Fibroblast of lung (primary cell): Measurements from ENCODE around the gene DTL. TPM values are rescaled to one million over a fixed set of nuclear protein-coding genes. Genes with fewer than 3 reads are reported as not detected.

ENCODE experiments used
- DNase-seq, 2 donors: peaks; one replicate each; pipeline versions ENCODE4 v3.0.0 to v3.0.0-alpha.2; 2010; ENCODE audit warnings: low read depth in 2 of 2
- H2AFZ ChIP-seq: 2 replicates; pipeline ENCODE4 v1.5.1; 2012; ENCODE audit warnings: low read length, control low read depth, inconsistent platforms
- H3K27ac ChIP-seq: 2 replicates; pipeline ENCODE4 v1.5.1; 2011; ENCODE audit warnings: low read length, control low read depth; ENCODE audit not compliant: insufficient read depth
- H3K27me3 ChIP-seq: 2 replicates; pipeline ENCODE4 v1.5.1; 2011; ENCODE audit warnings: mild to moderate bottlenecking, low read length; ENCODE audit not compliant: control insufficient read depth, insufficient read depth
- H3K36me3 ChIP-seq: 2 replicates; pipeline ENCODE4 v1.5.1; 2011; ENCODE audit warnings: low read length; ENCODE audit not compliant: control insufficient read depth, insufficient read depth
- H3K4me1 ChIP-seq: 2 replicates; pipeline ENCODE4 v1.5.1; 2011; ENCODE audit warnings: low read length; ENCODE audit not compliant: control insufficient read depth, insufficient read depth; ENCODE audit errors: extremely low read depth
- H3K4me2 ChIP-seq: 2 replicates; pipeline ENCODE4 v1.5.1; 2011; ENCODE audit warnings: low read length, control low read depth; ENCODE audit not compliant: insufficient read depth; ENCODE audit errors: extremely low read depth
- H3K4me3 ChIP-seq, 4 experiments: fragments of 200-600 bp in 1 of 4; sonication (generic) in 1 of 4; replicated peaks in 1 of 4; 2 replicates each; pipeline ENCODE4 v1.5.1; 2011 to 2016; ENCODE audit warnings: low read length in 4 of 4, low read depth in 3 of 4, mild to moderate bottlenecking in 3 of 4, control low read depth in 2 of 4, inconsistent platforms in 1 of 4, mixed read lengths in 1 of 4; ENCODE audit not compliant: insufficient read depth in 1 of 4; ENCODE audit errors: control extremely low read depth in 1 of 4
- H3K79me2 ChIP-seq: 2 replicates; pipeline ENCODE4 v1.5.1; 2012; ENCODE audit warnings: mild to moderate bottlenecking, low read length, inconsistent platforms; ENCODE audit not compliant: control insufficient read depth, insufficient read depth
- H3K9ac ChIP-seq: 2 replicates; pipeline ENCODE4 v1.5.1; 2011; ENCODE audit warnings: mild to moderate bottlenecking, low read length, control low read depth; ENCODE audit not compliant: insufficient read depth
- H3K9me3 ChIP-seq: 2 replicates; pipeline ENCODE4 v1.5.1; 2012; ENCODE audit warnings: low read depth, low read length; ENCODE audit not compliant: control insufficient read depth, insufficient read depth
- H4K20me1 ChIP-seq: 2 replicates; pipeline ENCODE4 v1.5.1; 2011; ENCODE audit warnings: low read length; ENCODE audit not compliant: control insufficient read depth, insufficient read depth; ENCODE audit errors: extremely low read depth
- CTCF ChIP-seq, 2 donors: IDR thresholded peaks in 1 of 2; conservative IDR thresholded peaks in 1 of 2; 1 replicate in 1 of 2; 2 replicates in 1 of 2; pipeline ENCODE4 v1.5.1; 2011 to 2012; ENCODE audit warnings: low read length in 2 of 2, control low read depth in 1 of 2, inconsistent platforms in 1 of 2, low read depth in 1 of 2, mild to moderate bottlenecking in 1 of 2
- EZH2 ChIP-seq: IDR thresholded peaks from 2 replicates; pipeline ENCODE4 v1.5.1; 2012; ENCODE audit warnings: low read length, control low read depth, mild to moderate bottlenecking; ENCODE audit errors: missing control alignments
- polyA plus RNA-seq, 2 donors: library from polyadenylated mRNA; depleted of rRNA in 1 of 2; stranded (reverse) in 1 of 2; unstranded in 1 of 2; fragments of >200 nt; gene quantifications; 2 replicates each; pipeline ENCODE4 v1.2.1, GENCODE V29; 2011 to 2012; ENCODE audit warnings: missing spikeins in 1 of 2
- total RNA-seq: library from RNA; depleted of rRNA; stranded (reverse); fragments of >200 nt; gene quantifications from 2 replicates; pipeline ENCODE4 v1.2.1, GENCODE V29; 2014

DTL gene
- total and polyA plus RNA-seq, 2 donors (not counting 1 experiment from before 2014, with no cell fraction given) = 2.8 to 8.7 TPM

GRCh38 chr1:212118872-212119260 is 83.3 kb downstream of the DTL start:
- no peak overlapping the region for H3K27ac ChIP-seq
- H3K79me2 ChIP-seq = no peaks in the 10 kb centered on the region
- H3K9me3 ChIP-seq = no peaks in the 10 kb centered on the region
- H3K9ac ChIP-seq = no peak overlapping the region
- H3K36me3 ChIP-seq = no peaks in the 10 kb centered on the region
- H3K4me1 ChIP-seq = no peaks in the 10 kb centered on the region
- TF ChIP-seq CTCF (conservative IDR thresholded peaks at IDR 0.05 in 1 of 2, IDR thresholded peaks at IDR 0.05 in 1 of 2; ENCODE audit: low read depth in 1 of 2, low read length in 2 of 2) (no peak), EZH2 (no peak)
- no peaks in the 10 kb centered on the region for H3K27me3 ChIP-seq
- no peaks in the 10 kb centered on the region for H4K20me1 ChIP-seq
- no peak overlapping the region for H3K4me2 ChIP-seq
- H3K4me3 ChIP-seq = no peak overlapping the region
- no peak overlapping the region for H2AFZ ChIP-seq
- DNase-seq = no peak

- H3K9ac ChIP-seq = no peak overlapping the region
- H2AFZ ChIP-seq = no peak overlapping the region
- H3K27me3 ChIP-seq = no peaks in the 10 kb centered on the region
- H3K79me2 ChIP-seq = no peaks in the 10 kb centered on the region
- no peak overlapping the region for H3K27ac ChIP-seq
- TF ChIP-seq EZH2 (no peak), CTCF (conservative IDR thresholded peaks at IDR 0.05 in 1 of 2, IDR thresholded peaks at IDR 0.05 in 1 of 2; ENCODE audit: low read depth in 1 of 2, low read length in 2 of 2) (no peak)
- H4K20me1 ChIP-seq = no peaks in the 10 kb centered on the region
- no peak overlapping the region for H3K4me2 ChIP-seq
- H3K4me3 ChIP-seq = no peak overlapping the region
- no peak for DNase-seq
- H3K36me3 ChIP-seq = no peaks in the 10 kb centered on the region
- no peaks in the 10 kb centered on the region for H3K9me3 ChIP-seq
- H3K4me1 ChIP-seq = no peaks in the 10 kb centered on the region
Measured at GRCh38 chr1:212119397-212119837, 83.9 kb downstream of the DTL start.

- H2AFZ ChIP-seq = no peak overlapping the region
- H3K27me3 ChIP-seq = no peaks in the 10 kb centered on the region
- no peak overlapping the region for H3K9ac ChIP-seq
- H3K9me3 ChIP-seq = no peaks in the 10 kb centered on the region
- no peak overlapping the region for H3K4me3 ChIP-seq
- H4K20me1 ChIP-seq = no peaks in the 10 kb centered on the region
- H3K36me3 ChIP-seq = no peaks in the 10 kb centered on the region
- TF ChIP-seq CTCF (conservative IDR thresholded peaks at IDR 0.05 in 1 of 2, IDR thresholded peaks at IDR 0.05 in 1 of 2; ENCODE audit: low read depth in 1 of 2, low read length in 2 of 2) = no peak
- TF ChIP-seq EZH2 = no peak
- H3K27ac ChIP-seq = no peak overlapping the region
- no peak overlapping the region for H3K4me2 ChIP-seq
- DNase-seq = no peak
- H3K4me1 ChIP-seq = no peaks in the 10 kb centered on the region
- no peaks in the 10 kb centered on the region for H3K79me2 ChIP-seq
Measured at GRCh38 chr1:212119863-212120262, 84.3 kb downstream of the DTL start.
